SH-SY5Y (cell line): ENCODE measurements around the gene ROR2.

ENCODE experiments used
- GATA2 ChIP-seq: IDR thresholded peaks from 2 replicates; pipeline ENCODE4 v1.6.1; 2011; ENCODE audit warnings: mild to moderate bottlenecking, low read depth, low read length
- GATA3 ChIP-seq: IDR thresholded peaks from 2 replicates; pipeline ENCODE4 v1.6.1; 2011; ENCODE audit warnings: low read depth, mild to moderate bottlenecking, low read length, moderate library complexity

GRCh38 chr9:91789941-91790340 is 160.1 kb downstream of the ROR2 start:
- TF ChIP-seq GATA2, result no peak
- no peak for TF ChIP-seq GATA3
